VCaP (cell line): Measurements from ENCODE around the gene MMRN2.
"Not testable (repeated sequence)": the region's sequence is repeated elsewhere in the genome, so short reads cannot be mapped to it uniquely, and the experiment has no call there.

Source experiments
- H3K27ac ChIP-seq: fragments of 450-650 bp; 2 replicates; pipeline ENCODE4 v1.5.1; 2017
- TF ChIP-seq, protein P1 (sequence below): fragments of 450-650 bp; conservative IDR thresholded peaks from 2 replicates; pipeline ENCODE4 v1.5.1; 2017; ENCODE audit warnings: mild to moderate bottlenecking, moderate library complexity

MMRN2 gene

GRCh38 chr10:86956195-86956847 lies 1.1 kb downstream of the MMRN2 start:
- no peak overlapping the region for H3K27ac ChIP-seq
- TF ChIP-seq, protein P1, sequence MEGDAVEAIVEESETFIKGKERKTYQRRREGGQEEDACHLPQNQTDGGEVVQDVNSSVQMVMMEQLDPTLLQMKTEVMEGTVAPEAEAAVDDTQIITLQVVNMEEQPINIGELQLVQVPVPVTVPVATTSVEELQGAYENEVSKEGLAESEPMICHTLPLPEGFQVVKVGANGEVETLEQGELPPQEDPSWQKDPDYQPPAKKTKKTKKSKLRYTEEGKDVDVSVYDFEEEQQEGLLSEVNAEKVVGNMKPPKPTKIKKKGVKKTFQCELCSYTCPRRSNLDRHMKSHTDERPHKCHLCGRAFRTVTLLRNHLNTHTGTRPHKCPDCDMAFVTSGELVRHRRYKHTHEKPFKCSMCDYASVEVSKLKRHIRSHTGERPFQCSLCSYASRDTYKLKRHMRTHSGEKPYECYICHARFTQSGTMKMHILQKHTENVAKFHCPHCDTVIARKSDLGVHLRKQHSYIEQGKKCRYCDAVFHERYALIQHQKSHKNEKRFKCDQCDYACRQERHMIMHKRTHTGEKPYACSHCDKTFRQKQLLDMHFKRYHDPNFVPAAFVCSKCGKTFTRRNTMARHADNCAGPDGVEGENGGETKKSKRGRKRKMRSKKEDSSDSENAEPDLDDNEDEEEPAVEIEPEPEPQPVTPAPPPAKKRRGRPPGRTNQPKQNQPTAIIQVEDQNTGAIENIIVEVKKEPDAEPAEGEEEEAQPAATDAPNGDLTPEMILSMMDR = no peak

GRCh38 chr10:86955501-86956194 lies 1.8 kb downstream of the MMRN2 start:
- no peak overlapping the region for H3K27ac ChIP-seq
- TF ChIP-seq, protein P1 = no peak

- no peak overlapping the region for H3K27ac ChIP-seq
- TF ChIP-seq, protein P1 = no peak
Observed at GRCh38 chr10:86954681-86955500, 2.5 kb downstream of the MMRN2 start.

- TF ChIP-seq, protein P1 = no peak
Observed at GRCh38 chr10:86953747-86954680, 3.4 kb downstream of the MMRN2 start.

DNA sequence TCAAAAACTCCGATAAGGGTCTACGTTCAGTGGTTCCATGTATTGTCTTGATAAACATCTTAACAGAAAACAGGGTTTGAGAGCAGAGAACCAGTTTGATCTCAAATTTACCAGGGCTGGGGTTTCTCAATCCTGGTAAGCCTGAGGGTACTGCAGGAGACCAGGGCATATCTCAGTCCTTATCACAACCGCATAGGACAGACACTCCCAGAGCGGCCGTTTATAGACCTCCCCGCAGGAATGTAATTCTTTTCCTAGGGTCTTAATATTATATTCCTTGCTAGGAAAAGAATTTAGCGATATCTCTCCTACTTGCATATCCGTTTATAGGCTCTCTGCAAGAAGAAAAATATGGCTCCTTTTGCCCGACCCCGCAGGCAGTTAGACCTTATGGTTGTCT lies 4.7 kb downstream of the MMRN2 start:
- H3K27ac ChIP-seq = not testable (repeated sequence)

More at GRCh38 chr10:86953747-86954680, 3.4 kb downstream of the MMRN2 start:
- no peak overlapping the region for H3K27ac ChIP-seq

DNA sequence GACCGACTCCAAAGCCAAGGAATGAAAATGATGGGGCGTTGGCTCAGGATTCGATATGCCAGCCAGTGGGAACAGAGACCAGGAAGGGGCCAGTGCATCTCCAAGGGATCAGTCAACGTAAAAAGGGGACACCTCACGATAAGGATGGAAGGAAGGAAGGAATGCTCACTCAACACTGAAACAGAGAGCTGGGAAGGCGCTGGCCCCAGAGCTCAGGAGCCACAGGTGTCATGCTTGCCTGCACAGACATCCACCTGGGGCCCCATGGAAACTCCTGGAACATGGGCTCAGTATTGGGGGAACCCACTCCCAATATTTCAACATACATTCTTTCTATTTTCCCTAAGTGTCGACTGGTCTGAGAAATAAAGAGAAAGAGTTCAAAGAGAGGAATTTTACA lies 5.3 kb downstream of the MMRN2 start:
- TF ChIP-seq, protein P1 = no peak
- no peak overlapping the region for H3K27ac ChIP-seq

DNA sequence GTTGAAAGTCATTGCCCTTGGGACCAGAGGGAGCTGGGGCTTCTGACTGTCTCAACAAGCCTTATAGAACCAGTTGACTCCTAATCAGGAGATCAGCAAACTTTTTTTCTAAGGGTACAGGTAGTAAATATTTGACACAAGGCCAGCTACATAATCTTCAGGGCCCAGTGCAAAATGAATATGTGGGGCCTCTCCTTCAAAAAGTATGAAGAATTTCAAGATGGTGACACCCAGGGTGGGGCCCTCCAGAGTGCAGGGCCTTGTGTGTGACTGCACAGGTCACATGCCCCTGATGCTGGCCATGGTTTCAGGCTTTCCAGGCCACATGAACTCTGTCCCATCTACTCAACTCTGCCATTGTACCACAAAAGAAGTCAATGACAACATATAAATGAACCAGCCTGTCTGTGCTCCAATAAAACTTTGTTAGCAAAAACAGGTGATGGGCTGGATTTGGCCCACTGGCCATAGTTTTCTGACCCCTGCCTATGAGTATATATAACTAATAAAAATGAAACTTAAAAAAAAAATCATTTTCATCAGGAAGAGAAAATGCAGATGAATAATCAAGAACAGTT lies 6.1 kb downstream of the MMRN2 start:
- H3K27ac ChIP-seq = no peak overlapping the region
- TF ChIP-seq, protein P1 = no peak
